Lower leg skin (tissue), 3 donors: ENCODE data around the gene OPTC.

Experiments
- POLR2A ChIP-seq, 2 donors: fragments of 450-650 bp; IDR thresholded peaks; one replicate each; pipeline ENCODE4 v1.6.1; 2016 to 2017; ENCODE audit warnings: antibody characterized with exemption in 2 of 2, mild to moderate bottlenecking in 1 of 2, moderate library complexity in 1 of 2
- TF ChIP-seq, protein P1 (sequence below), 3 donors: fragments of 450-650 bp; IDR thresholded peaks; one replicate each; pipeline ENCODE4 v1.5.1; 2016; ENCODE audit warnings: antibody characterized with exemption in 3 of 3, mild to moderate bottlenecking in 3 of 3, moderate library complexity in 2 of 3

DNA sequence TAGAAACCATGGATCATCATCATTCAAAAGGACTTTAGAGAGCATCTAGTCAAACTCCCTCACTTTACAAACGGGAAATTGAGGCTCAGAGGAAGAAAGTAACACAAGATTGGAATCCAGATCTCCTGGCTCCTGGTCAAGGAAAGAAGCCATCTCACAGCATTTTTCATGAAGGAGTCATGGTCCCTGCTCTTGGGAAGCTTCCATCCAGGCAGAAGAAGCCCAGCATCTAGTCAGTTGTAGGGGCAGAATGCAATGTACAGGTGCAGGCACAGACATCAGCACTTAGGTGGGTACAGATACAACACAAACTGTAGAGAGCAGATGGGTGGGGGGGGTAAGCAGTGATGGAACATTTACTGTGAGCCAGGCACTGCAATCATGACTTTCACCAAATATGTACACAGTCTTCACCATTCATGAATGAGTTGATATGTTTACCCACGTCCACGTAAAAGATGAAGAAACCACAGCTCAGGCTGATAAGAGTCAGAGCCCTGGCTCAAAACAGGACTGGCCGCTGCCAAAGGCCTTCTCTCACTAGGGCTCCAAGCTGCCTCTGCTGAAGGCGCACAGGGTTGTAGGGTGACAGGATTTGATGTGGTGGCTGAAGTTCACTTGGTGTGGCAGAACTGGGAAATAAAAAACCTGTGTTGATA lies 44.0 kb downstream of the OPTC start:
- TF ChIP-seq, protein P1, sequence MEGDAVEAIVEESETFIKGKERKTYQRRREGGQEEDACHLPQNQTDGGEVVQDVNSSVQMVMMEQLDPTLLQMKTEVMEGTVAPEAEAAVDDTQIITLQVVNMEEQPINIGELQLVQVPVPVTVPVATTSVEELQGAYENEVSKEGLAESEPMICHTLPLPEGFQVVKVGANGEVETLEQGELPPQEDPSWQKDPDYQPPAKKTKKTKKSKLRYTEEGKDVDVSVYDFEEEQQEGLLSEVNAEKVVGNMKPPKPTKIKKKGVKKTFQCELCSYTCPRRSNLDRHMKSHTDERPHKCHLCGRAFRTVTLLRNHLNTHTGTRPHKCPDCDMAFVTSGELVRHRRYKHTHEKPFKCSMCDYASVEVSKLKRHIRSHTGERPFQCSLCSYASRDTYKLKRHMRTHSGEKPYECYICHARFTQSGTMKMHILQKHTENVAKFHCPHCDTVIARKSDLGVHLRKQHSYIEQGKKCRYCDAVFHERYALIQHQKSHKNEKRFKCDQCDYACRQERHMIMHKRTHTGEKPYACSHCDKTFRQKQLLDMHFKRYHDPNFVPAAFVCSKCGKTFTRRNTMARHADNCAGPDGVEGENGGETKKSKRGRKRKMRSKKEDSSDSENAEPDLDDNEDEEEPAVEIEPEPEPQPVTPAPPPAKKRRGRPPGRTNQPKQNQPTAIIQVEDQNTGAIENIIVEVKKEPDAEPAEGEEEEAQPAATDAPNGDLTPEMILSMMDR (IDR thresholded peaks at IDR 0.05) = no peak
- no peak for TF ChIP-seq POLR2A (IDR thresholded peaks at IDR 0.05)
